ENCODE results near the gene DMBX1. TPM values are rescaled to one million over a fixed set of nuclear protein-coding genes. Genes with fewer than 3 reads are reported as not detected.

DMBX1 gene
- total and polyA plus RNA-seq, 5 donors from 2014 or later: not detected

DNA sequence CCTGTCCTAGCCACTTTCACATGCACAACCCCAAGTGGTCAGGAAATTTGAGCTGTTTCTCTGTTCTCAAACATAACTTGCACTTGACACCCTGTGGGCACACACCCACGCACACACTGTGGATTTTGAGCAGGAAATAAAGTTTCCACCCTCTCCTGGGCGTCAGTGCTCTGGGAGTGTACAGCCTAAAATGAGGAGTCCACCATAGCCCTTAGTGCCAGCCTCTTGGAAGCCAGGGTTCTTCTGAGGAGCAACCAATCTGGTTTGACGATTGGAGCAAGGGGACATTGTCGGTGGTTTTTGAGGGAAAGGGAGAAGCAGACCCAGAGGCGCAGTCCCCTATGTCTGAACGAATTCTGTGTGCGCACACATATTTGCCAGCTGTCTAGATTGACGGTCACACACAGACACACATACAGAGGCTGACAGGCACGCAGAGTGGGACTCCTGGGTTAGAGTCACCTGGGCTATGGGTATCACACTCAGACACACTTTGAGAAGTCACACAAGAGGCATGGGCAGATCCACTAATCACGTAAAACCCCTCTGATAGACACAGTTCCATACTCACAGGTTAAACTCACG lies 2.7 kb downstream of the DMBX1 start:
- H3K27me3 Mint-ChIP-seq: peaks cover 89% of the 10 kb centered on the region
- peaks cover 29% of the 10 kb centered on the region for H3K27me3 ChIP-seq (ENCODE audit: control insufficient read depth, insufficient read depth, low read length)

DNA sequence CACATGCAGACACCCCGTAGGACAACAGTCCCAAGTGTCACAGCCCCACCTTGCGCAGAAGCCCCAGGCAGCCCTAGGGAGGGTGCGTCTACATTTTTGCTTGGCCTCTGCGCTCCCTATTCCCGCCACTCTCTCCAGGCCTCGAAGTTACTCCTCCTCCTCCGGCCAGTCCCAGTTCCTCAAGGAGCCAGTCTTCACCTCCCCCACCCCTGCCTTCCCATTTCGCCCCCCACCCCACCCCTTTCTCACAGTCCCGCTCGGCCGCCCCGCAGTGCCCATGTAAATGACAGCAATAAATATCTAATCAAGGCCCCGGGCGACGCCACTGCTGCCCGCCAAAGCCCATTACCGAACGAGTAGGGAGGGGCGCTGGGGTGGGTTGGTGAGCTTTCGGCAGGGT lies 3.2 kb downstream of the DMBX1 start:
- ATAC-seq (ENCODE audit: low read depth in 2 of 2): no peak
- peaks cover 88% of the 10 kb centered on the region for H3K27me3 Mint-ChIP-seq
- H3K4me1 Mint-ChIP-seq: peaks cover 0 to 20% (median 6%) of the 10 kb centered on the region in 4 donors

More for the DNA sequence above, 2.7 kb downstream of the DMBX1 start:
- H3K4me1 Mint-ChIP-seq: peaks cover 0 to 23% (median 6%) of the 10 kb centered on the region in 4 donors
- H3K36me3 Mint-ChIP-seq: no peaks in the 10 kb centered on the region
- peaks cover 0 to 1% (median 0%) of the 10 kb centered on the region in 7 donors for H3K9me3 Mint-ChIP-seq
- H3K4me3 Mint-ChIP-seq: no peak overlapping the region
- no peak for DNase-seq
- ATAC-seq (ENCODE audit: low read depth in 2 of 2): no peak
- peaks cover 15% of the 10 kb centered on the region for H3K4me1 ChIP-seq (ENCODE audit: control insufficient read depth, insufficient read depth, low read length, poor library complexity, severe bottlenecking)
- H3K36me3 ChIP-seq (ENCODE audit: control insufficient read depth, insufficient read depth, low read length): no peaks in the 10 kb centered on the region
- no peaks in the 10 kb centered on the region for H3K9me3 ChIP-seq (ENCODE audit: control insufficient read depth in 2 of 2, low read length in 2 of 2)
- H3K27ac Mint-ChIP-seq: no peak overlapping the region
- no peak overlapping the region for H3K27ac ChIP-seq (ENCODE audit: insufficient read depth, low read length, poor library complexity, severe bottlenecking)
- H3K4me3 ChIP-seq (ENCODE audit: low read depth, low read length): no peak overlapping the region

DNA sequence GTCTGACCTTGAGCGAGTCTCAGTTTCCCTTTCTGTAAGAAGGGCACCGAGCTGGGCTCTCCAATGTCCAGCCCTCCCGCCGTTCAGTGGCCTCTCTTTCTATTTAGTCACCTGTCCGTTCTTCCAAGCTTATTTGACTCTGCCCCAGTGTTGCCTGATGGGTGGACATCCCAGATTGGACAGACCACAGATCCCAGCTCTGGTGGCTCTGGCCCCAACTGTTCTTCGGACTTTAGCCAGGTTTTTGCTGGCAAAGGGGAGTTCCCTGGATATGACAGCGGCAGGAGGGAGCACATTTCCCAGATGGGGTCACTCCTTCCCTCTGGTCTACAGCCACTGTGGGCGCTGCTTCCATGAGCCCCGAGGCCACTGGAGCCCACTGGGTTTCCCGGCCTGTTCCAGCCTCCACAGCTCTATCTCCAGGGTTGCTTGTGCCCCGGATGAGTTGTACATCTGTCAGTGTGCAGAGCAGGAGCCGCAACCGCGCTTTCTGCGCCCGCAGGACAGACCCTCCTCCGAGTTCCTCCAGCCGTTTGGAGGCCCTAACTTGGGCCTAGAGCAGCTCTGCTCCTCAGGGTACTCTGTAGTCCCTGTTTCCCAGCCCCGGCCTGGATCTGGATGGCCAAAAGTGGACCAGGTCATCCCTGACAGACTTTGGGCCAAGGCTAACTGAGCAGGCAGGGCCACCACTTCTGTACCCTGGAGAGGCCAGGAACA lies 3.8 kb downstream of the DMBX1 start:
- Mint-ChIP-seq H3K4me1 (peaks cover 0 to 17% (median 6%) of the 10 kb centered on the region in 4 donors), H3K9me3 (peaks cover 0 to 1% (median 0%) of the 10 kb centered on the region in 7 donors), H3K27me3 (peaks cover 82% of the 10 kb centered on the region), H3K4me3 (no peak overlapping the region), H3K27ac (no peak overlapping the region), H3K36me3 (no peaks in the 10 kb centered on the region)
- Histone ChIP-seq H3K36me3 (ENCODE audit: control insufficient read depth, insufficient read depth, low read length) (no peaks in the 10 kb centered on the region), H3K4me1 (ENCODE audit: control insufficient read depth, insufficient read depth, low read length, poor library complexity, severe bottlenecking) (peaks cover 15% of the 10 kb centered on the region), H3K27ac (ENCODE audit: insufficient read depth, low read length, poor library complexity, severe bottlenecking) (no peak overlapping the region), H3K27me3 (ENCODE audit: control insufficient read depth, insufficient read depth, low read length) (peaks cover 27% of the 10 kb centered on the region), H3K4me3 (ENCODE audit: low read depth, low read length) (no peak overlapping the region), H3K9me3 (ENCODE audit: control insufficient read depth in 2 of 2, low read length in 2 of 2) (no peaks in the 10 kb centered on the region)
- DNase-seq (no peak), ATAC-seq (ENCODE audit: low read depth in 2 of 2) (no peak)

More for the DNA sequence above, 3.2 kb downstream of the DMBX1 start:
- H3K9me3 ChIP-seq (ENCODE audit: control insufficient read depth in 2 of 2, low read length in 2 of 2): no peaks in the 10 kb centered on the region
- Mint-ChIP-seq H3K36me3 (no peaks in the 10 kb centered on the region), H3K27ac (no peak overlapping the region), H3K4me3 (no peak overlapping the region), H3K9me3 (peaks cover 0 to 1% (median 0%) of the 10 kb centered on the region in 7 donors)
- H3K36me3 ChIP-seq (ENCODE audit: control insufficient read depth, insufficient read depth, low read length): no peaks in the 10 kb centered on the region
- H3K4me1 ChIP-seq (ENCODE audit: control insufficient read depth, insufficient read depth, low read length, poor library complexity, severe bottlenecking): peaks cover 15% of the 10 kb centered on the region
- H3K27me3 ChIP-seq (ENCODE audit: control insufficient read depth, insufficient read depth, low read length): peaks cover 29% of the 10 kb centered on the region
- DNase-seq: no peak
- H3K27ac ChIP-seq (ENCODE audit: insufficient read depth, low read length, poor library complexity, severe bottlenecking): no peak overlapping the region
- H3K4me3 ChIP-seq (ENCODE audit: low read depth, low read length): no peak overlapping the region

DNA sequence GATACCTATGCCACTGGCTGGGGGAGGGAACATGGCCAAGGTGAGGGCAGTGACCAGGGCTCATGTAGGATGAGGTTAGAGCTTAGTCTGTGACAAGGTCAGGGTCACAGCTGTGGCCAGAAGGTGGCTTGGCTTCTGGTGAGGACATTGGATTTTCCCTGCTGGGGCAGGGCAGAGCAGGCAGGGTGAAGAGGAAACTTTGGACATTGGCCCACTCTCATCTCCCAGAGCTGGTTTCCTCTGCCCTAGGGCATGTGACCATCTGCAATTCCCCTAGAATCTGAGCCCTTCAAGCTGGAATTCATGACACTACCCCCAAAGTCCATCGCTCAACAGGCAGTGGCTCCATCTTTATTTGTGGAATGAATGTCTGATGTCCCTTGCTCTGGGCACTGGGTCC lies 5.3 kb downstream of the DMBX1 start:
- no peak overlapping the region for H3K4me3 Mint-ChIP-seq

DNA sequence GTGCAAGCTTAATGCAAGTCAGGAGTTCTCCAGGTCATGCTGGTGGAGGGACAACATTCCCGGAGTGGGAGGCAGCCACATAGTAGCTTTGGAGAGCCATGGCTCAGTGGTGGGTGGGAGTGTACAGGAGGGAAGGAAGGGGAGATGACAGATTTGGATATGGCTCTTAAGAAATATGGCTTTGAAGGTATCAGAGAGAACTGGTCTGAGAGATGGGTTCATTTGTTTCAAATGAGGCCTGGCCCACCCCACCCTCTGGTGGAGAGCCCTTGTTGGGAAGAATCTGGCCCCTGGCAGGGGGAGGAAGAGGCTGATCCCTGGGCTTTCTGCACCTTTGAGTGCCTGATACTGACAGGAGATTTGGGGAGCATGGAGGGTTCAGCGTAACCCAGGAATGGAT lies 6.1 kb downstream of the DMBX1 start:
- H3K4me1 ChIP-seq (ENCODE audit: control insufficient read depth, insufficient read depth, low read length, poor library complexity, severe bottlenecking): no peaks in the 10 kb centered on the region
- no peaks in the 10 kb centered on the region for H3K36me3 ChIP-seq (ENCODE audit: control insufficient read depth, insufficient read depth, low read length)
- no peak overlapping the region for H3K27ac Mint-ChIP-seq
- no peak overlapping the region for H3K27ac ChIP-seq (ENCODE audit: insufficient read depth, low read length, poor library complexity, severe bottlenecking)
- no peak for ATAC-seq (ENCODE audit: low read depth in 2 of 2)
- H3K36me3 Mint-ChIP-seq: no peaks in the 10 kb centered on the region
- no peaks in the 10 kb centered on the region for H3K9me3 ChIP-seq (ENCODE audit: control insufficient read depth in 2 of 2, low read length in 2 of 2)
- no peaks in the 10 kb centered on the region for H3K9me3 Mint-ChIP-seq
- H3K27me3 Mint-ChIP-seq: peaks cover 64% of the 10 kb centered on the region
- H3K4me3 ChIP-seq (ENCODE audit: low read depth, low read length): no peak overlapping the region
- peaks cover 0 to 3% (median 0%) of the 10 kb centered on the region in 4 donors for H3K4me1 Mint-ChIP-seq
- peaks cover 26% of the 10 kb centered on the region for H3K27me3 ChIP-seq (ENCODE audit: control insufficient read depth, insufficient read depth, low read length)
- DNase-seq: no peak
- no peak overlapping the region for H3K4me3 Mint-ChIP-seq

More for the DNA sequence above, 5.3 kb downstream of the DMBX1 start:
- H3K4me1 ChIP-seq (ENCODE audit: control insufficient read depth, insufficient read depth, low read length, poor library complexity, severe bottlenecking): peaks cover 5% of the 10 kb centered on the region
- H3K27me3 ChIP-seq (ENCODE audit: control insufficient read depth, insufficient read depth, low read length): peaks cover 26% of the 10 kb centered on the region
- Mint-ChIP-seq H3K27me3 (peaks cover 68% of the 10 kb centered on the region), H3K27ac (no peak overlapping the region), H3K36me3 (no peaks in the 10 kb centered on the region), H3K9me3 (peaks cover 0 to 1% (median 0%) of the 10 kb centered on the region in 7 donors), H3K4me1 (peaks cover 0 to 6% (median 3%) of the 10 kb centered on the region in 4 donors)
- H3K4me3 ChIP-seq (ENCODE audit: low read depth, low read length): no peak overlapping the region
- no peaks in the 10 kb centered on the region for H3K36me3 ChIP-seq (ENCODE audit: control insufficient read depth, insufficient read depth, low read length)
- H3K27ac ChIP-seq (ENCODE audit: insufficient read depth, low read length, poor library complexity, severe bottlenecking): no peak overlapping the region
- H3K9me3 ChIP-seq (ENCODE audit: control insufficient read depth in 2 of 2, low read length in 2 of 2): no peaks in the 10 kb centered on the region
- no peak for DNase-seq
- no peak for ATAC-seq (ENCODE audit: low read depth in 2 of 2)

DNA sequence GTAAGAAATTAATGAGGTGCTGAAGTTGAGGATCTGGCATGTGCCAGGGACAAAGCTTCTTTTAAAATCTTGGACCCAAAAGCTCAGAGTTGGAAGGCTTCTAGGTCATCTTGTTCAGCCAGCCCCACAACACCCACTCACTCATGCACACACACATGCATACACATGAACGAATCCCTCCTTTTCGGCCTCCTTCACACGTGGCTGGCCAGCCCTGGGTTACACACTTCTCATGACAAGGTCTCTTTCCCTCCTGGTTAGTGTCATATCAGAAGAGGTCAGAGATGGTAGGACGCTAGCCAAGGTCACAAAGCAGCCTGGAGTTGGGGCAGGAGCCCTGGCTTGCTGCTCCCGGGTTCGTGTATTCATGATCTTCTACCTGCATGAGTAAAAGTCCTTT lies 6.9 kb downstream of the DMBX1 start:
- H3K36me3 Mint-ChIP-seq: no peaks in the 10 kb centered on the region
- no peak overlapping the region for H3K27ac Mint-ChIP-seq
- no peak overlapping the region for H3K4me3 ChIP-seq (ENCODE audit: low read depth, low read length)
- peaks cover 24% of the 10 kb centered on the region for H3K27me3 ChIP-seq (ENCODE audit: control insufficient read depth, insufficient read depth, low read length)
- no peak overlapping the region for H3K4me3 Mint-ChIP-seq
- H3K4me1 Mint-ChIP-seq: peaks cover 0 to 3% (median 0%) of the 10 kb centered on the region in 4 donors
- peaks cover 58% of the 10 kb centered on the region for H3K27me3 Mint-ChIP-seq
- H3K9me3 Mint-ChIP-seq: no peaks in the 10 kb centered on the region
- H3K9me3 ChIP-seq (ENCODE audit: control insufficient read depth in 2 of 2, low read length in 2 of 2): no peaks in the 10 kb centered on the region
- H3K27ac ChIP-seq (ENCODE audit: insufficient read depth, low read length, poor library complexity, severe bottlenecking): no peak overlapping the region
- H3K4me1 ChIP-seq (ENCODE audit: control insufficient read depth, insufficient read depth, low read length, poor library complexity, severe bottlenecking): no peaks in the 10 kb centered on the region
- no peaks in the 10 kb centered on the region for H3K36me3 ChIP-seq (ENCODE audit: control insufficient read depth, insufficient read depth, low read length)
- ATAC-seq (ENCODE audit: low read depth in 2 of 2) (no peak), DNase-seq (no peak)

DNA sequence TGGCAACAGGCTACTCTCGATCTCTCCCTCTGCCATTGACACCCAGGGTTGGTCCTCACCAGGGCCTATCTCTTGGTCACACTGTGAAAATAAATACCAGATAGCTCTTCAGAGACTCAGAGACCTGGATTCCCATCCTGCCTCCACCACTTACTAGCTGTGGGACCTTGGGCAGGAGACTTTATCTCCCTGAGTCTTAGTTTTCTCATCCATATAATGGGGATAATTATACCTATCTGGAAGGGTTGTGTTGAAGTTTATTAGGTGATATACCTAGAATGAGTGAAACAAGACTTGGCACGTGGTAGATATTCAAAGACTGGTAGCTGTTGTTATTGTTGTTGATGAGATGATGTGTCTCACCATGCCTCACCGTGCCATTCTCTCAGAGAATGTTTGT lies 7.4 kb downstream of the DMBX1 start:
- H3K36me3 ChIP-seq (ENCODE audit: control insufficient read depth, insufficient read depth, low read length): no peaks in the 10 kb centered on the region
- H3K27ac ChIP-seq (ENCODE audit: insufficient read depth, low read length, poor library complexity, severe bottlenecking): no peak overlapping the region
- no peak overlapping the region for H3K4me3 ChIP-seq (ENCODE audit: low read depth, low read length)
- H3K4me1 ChIP-seq (ENCODE audit: control insufficient read depth, insufficient read depth, low read length, poor library complexity, severe bottlenecking): no peaks in the 10 kb centered on the region
- Mint-ChIP-seq H3K27ac (no peak overlapping the region), H3K4me1 (peaks cover 0 to 3% (median 0%) of the 10 kb centered on the region in 4 donors), H3K4me3 (no peak overlapping the region), H3K27me3 (peaks cover 59% of the 10 kb centered on the region), H3K9me3 (no peaks in the 10 kb centered on the region), H3K36me3 (no peaks in the 10 kb centered on the region)
- DNase-seq (no peak), ATAC-seq (ENCODE audit: low read depth in 2 of 2) (no peak)
- H3K27me3 ChIP-seq (ENCODE audit: control insufficient read depth, insufficient read depth, low read length): peaks cover 24% of the 10 kb centered on the region
- H3K9me3 ChIP-seq (ENCODE audit: control insufficient read depth in 2 of 2, low read length in 2 of 2): no peaks in the 10 kb centered on the region

DNA sequence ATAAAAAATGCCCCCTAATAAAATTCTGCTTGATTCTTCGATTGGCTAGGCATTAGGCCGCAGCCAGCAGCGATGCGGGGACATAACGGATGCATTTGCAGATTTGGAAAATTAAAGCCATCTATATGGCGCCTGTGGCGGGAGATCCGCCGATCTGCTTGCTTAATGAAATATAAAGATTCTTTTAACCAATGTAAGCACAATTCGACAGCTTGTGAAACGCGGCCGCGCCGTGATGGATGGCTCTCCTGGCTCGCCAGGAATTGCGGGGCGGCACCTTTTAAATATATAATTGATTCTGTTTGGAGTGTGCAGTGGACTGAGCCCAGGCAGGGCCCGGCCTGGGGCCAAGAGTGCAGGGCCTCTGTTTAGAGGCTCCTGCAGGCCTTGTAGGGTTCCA lies 8.0 kb downstream of the DMBX1 start:
- H3K36me3 ChIP-seq (ENCODE audit: control insufficient read depth, insufficient read depth, low read length): no peaks in the 10 kb centered on the region
- no peaks in the 10 kb centered on the region for H3K4me1 ChIP-seq (ENCODE audit: control insufficient read depth, insufficient read depth, low read length, poor library complexity, severe bottlenecking)
- no peak overlapping the region for H3K4me3 Mint-ChIP-seq
- DNase-seq (no peak), ATAC-seq (ENCODE audit: low read depth in 2 of 2) (no peak)
- H3K27ac Mint-ChIP-seq: no peak overlapping the region
- H3K36me3 Mint-ChIP-seq: no peaks in the 10 kb centered on the region
- H3K4me3 ChIP-seq (ENCODE audit: low read depth, low read length): no peak overlapping the region
- H3K4me1 Mint-ChIP-seq: peaks cover 0 to 1% (median 0%) of the 10 kb centered on the region in 4 donors
- H3K27me3 ChIP-seq (ENCODE audit: control insufficient read depth, insufficient read depth, low read length): peaks cover 21% of the 10 kb centered on the region
- H3K27me3 Mint-ChIP-seq: peaks cover 58% of the 10 kb centered on the region
- no peak overlapping the region for H3K27ac ChIP-seq (ENCODE audit: insufficient read depth, low read length, poor library complexity, severe bottlenecking)
- H3K9me3 Mint-ChIP-seq: no peaks in the 10 kb centered on the region
- no peaks in the 10 kb centered on the region for H3K9me3 ChIP-seq (ENCODE audit: control insufficient read depth in 2 of 2, low read length in 2 of 2)
